Measurements from ENCODE around the gene SMYD5.

The SMYD5 gene

GRCh38 chr2:73243884-73244570 is 30.0 kb downstream of the SMYD5 start:
- peak in 1 of 5 experiments; percentile 30 for DNase-seq

- DNase-seq, result peak in 1 of 5 experiments; percentile 48
Observed at GRCh38 chr2:73244580-73244979, 30.5 kb downstream of the SMYD5 start.

- no peak for DNase-seq
Observed at GRCh38 chr2:73246850-73247249, 32.8 kb downstream of the SMYD5 start.

GRCh38 chr2:73249636-73250035 is 35.6 kb downstream of the SMYD5 start:
- DNase-seq, result no peak

- DNase-seq, result no peak
Observed at GRCh38 chr2:73250872-73251846, 37.1 kb downstream of the SMYD5 start.

- no peak for DNase-seq
Observed at GRCh38 chr2:73252238-73253027, 38.4 kb downstream of the SMYD5 start.

GRCh38 chr2:73253400-73253799 is 39.4 kb downstream of the SMYD5 start:
- DNase-seq, result no peak

GRCh38 chr2:73253901-73254300 is 39.9 kb downstream of the SMYD5 start:
- no peak for DNase-seq

GRCh38 chr2:73254343-73255006 is 40.4 kb downstream of the SMYD5 start:
- no peak for DNase-seq

GRCh38 chr2:73255007-73255644 is 41.1 kb downstream of the SMYD5 start:
- no peak for DNase-seq

- DNase-seq, result no peak
Observed at GRCh38 chr2:73255907-73256617, 42.0 kb downstream of the SMYD5 start.

GRCh38 chr2:73256618-73256922 is 42.5 kb downstream of the SMYD5 start:
- DNase-seq, result no peak

GRCh38 chr2:73257021-73257420 is 43.0 kb downstream of the SMYD5 start:
- DNase-seq, result no peak

GRCh38 chr2:73257425-73258125 is 43.5 kb downstream of the SMYD5 start:
- DNase-seq, result peak in 1 of 5 experiments; percentile 17

GRCh38 chr2:73258186-73258912 is 44.3 kb downstream of the SMYD5 start:
- no peak for DNase-seq

- DNase-seq, result no peak
Observed at GRCh38 chr2:73258913-73259215, 44.8 kb downstream of the SMYD5 start.

- DNase-seq, result no peak
Observed at GRCh38 chr2:73259276-73259675, 45.2 kb downstream of the SMYD5 start.

- no peak for DNase-seq
Observed at GRCh38 chr2:73259704-73260337, 45.8 kb downstream of the SMYD5 start.

- DNase-seq, result peak in 1 of 5 experiments; percentile 16
Observed at GRCh38 chr2:73260338-73260984, 46.4 kb downstream of the SMYD5 start.

Data from T-helper 2 cell (primary cell).